NOMO-1 (cell line): ENCODE data around the gene SMC6.

Source experiments
- DNase-seq, 2 experiments: peaks; one replicate each; lab custom pipeline; 2025; ENCODE audit not compliant: unreplicated experiment in 2 of 2; lab: John Stamatoyannopoulos, UW

Gene SMC6

DNA sequence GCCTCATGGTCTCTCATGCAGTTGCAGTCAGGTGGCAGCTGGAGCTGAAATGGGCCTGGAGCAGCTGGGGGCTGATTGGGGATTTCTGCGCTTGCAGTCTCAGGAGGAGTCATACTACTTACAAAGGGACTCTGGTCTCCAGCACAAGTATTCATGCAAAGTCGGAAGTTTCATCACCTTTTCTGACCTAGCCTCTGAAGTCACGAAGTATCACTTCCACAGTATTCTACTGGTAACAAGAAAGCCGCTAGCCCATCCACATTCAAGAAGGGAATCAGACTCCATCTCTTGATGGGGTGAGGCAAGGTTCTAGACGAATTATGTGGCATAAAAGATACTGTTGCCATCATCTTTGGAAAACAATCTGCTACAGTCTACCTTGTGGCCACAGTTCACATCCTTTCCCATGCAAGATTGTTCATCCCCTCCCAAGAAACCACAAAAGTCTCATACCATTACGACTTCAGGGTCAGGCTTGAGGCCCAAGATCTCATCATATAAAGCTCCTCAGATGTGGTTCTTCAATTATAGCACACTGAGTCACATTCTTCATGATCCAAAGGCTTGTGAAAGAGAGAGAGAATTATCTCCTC, 95.3 kb downstream of the SMC6 start:
- DNase-seq, result peak; percentile 29 to 81

DNA sequence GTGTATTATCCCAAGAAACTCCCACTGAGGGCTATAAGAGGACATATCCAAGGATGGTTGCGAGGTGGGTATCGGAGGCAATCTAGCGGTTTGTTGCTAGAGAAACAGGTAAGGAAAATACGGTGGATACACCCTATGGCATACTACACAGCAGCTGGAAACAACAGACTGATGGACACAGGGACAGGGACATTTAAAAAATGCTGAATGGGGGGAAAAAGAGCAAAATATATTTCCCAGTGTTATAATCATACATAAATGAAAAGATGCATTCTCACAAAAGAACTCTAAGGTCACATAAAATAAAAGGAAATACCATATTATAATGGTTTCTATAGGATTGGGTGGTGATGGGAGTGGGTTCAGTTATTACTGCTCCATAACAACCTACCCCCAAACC, 95.9 kb downstream of the SMC6 start:
- no peak for DNase-seq

DNA sequence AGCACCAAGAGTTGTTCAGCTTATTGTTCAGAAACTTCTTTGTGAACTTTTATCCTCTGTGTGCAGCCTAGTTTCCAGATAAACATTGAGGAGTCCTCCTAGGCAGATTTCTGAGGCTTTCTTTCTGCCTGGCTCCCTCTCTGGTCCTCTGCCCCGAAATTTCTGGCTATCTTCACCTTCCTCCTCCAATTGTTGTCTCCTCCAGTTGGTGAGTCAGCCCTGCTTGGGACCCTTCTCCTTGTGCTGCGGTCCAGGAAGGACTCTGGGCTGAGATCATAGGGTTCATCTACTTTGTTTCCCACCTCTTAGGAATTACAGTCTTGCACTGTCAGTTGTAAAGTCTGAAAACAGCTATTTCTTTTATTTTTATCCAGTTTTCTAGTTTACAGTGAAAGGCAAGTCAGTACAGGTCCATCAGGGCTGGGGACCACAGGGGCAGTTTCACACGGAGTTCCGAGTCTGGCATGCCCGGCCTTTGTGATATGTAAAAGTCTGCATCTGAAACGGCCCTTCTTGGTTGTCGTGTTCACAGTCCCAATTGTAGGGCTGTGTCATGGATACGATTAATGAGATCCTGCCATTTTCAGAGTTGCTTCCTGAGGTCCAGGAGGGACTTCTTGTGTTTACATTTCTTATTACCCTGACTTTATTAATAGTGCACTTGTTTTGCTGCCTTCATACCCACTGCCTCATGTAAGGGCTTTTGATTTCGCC, 100.8 kb downstream of the SMC6 start:
- no peak for DNase-seq

DNA sequence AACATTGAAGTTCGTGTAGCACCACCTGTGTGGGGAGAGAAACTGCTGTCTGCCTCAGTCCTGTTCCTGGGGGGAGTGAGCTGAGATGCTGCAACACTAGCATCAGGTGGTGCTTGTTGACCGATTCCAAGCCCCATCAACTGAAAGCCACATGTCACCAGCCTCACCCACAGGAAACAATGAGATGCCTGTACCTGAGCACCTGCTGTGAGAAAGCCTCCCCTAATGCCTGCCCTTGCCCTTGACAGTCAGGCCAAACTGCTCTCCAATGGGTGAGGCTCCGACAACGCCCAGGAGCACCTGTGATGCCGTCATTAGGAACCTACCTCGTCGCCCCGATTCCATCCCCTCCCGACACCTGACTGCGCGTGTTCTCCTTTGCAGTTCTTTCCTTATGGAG, 104.6 kb downstream of the SMC6 start:
- no peak for DNase-seq

DNA sequence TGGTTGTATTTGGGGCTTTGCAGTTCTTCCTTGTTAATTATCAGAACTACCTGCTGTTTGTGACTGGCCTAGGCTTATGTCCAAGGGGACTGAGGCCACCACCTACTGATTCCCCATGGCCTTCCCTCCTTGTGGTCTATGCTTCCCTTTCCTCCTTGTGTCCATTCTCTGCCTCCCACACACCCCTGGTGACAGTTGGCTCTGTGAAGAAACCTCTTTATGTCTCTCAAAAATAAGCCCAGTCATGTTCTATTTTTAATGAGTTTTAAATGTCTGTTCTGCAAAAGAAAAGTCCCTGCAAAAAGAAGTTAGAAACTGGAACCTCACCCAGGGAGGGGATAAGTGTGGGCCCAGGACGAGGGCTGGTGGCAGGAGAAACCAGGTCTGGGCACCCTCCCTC, 105.0 kb downstream of the SMC6 start:
- peak; percentile 34 to 59 for DNase-seq

DNA sequence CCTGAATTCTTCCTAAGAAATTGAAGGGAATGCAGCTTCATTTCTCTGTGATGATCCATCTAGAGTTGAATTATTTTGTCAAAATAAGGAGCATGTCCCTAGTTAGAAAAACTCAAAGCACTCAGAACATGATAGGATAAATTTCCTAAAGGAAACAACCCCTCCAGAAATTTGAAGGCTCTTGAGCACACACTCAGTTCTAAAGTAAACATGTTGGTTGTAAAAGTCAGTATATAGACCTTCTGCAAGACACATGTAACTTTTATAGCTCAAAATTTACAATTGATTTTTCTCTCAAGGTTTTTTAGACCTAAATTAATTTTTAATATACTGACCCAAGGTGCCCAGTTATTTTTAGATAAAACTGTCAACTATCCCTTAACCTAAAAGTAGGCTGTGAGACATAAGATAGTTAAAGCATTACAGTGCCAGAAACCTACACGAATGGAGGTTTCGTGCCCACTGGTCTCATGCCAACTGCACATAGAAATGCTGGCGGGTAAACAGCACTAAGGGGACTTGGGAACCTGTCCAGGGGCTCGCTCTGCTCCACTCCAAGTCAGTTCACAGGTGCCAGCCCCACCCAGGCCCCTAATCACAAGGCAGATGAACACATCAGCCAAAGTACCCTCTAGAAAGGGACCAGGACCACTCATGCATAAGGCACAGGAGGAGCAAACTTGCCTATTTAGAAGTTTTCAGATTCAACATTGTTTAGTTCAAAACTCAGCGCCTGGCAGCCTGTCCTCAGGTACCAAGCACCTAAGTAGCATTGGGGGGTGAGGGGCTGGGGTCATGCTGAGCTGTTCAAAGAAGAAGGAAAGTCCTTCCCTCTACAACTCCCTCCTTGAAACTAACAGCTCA, 106.5 kb downstream of the SMC6 start:
- no peak for DNase-seq

DNA sequence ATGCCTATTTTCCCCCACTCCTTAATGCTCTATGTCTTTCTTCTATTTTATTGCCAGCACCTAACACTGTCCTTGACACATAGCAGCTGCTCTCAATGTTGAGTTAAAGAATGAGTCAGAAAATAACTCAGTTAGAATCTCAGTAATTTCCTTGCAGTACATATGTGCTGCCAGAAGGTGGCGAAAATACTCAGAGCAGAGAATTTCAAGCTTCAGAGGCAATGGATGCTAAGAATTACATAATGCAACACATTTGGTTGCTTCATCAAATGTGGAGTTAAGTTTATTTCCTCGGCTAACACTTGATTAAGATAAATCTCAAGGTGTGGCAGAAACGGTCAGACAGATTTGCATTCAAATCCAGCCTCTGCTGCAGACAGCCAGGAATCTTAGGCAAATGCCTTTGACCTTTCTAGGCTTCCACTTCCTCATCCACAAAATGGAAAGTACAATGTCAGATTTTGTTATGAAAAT, 107.5 kb downstream of the SMC6 start:
- DNase-seq, result peak; percentile 33 to 86

DNA sequence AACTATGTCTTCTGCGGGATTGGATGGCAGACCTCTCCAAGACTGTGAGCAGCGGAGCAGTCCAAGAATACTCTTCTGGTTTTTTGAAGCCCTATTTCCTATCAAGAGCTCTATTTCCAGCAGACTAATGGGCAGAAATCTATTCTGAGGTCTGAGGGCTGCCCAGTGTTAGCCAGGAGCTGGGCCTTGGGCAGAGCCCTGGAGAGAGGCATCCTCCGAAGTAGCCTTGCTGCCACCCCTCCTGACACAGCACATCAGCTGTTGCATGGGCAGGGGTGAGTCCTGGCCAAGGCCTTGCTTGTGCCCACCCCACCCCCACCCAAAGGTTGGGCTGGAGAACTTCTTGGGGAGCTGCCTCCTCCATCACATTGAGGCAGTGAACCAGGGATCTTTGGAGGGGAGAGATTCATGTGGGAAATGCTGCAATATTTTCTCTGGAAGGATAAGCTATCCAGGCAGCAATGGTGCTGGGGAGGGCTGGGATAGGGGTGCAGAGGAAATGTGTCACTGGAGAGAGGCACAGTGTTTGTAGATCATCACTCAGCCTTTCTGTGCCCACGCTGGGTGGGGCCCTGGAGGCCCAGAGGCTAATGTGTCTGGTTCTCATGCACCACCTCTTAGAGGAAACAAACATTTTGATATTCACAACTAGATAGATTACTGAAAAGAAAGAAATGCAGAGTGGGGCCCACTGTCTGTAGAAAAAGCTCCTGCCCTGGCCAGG, 108.5 kb downstream of the SMC6 start:
- no peak for DNase-seq

DNA sequence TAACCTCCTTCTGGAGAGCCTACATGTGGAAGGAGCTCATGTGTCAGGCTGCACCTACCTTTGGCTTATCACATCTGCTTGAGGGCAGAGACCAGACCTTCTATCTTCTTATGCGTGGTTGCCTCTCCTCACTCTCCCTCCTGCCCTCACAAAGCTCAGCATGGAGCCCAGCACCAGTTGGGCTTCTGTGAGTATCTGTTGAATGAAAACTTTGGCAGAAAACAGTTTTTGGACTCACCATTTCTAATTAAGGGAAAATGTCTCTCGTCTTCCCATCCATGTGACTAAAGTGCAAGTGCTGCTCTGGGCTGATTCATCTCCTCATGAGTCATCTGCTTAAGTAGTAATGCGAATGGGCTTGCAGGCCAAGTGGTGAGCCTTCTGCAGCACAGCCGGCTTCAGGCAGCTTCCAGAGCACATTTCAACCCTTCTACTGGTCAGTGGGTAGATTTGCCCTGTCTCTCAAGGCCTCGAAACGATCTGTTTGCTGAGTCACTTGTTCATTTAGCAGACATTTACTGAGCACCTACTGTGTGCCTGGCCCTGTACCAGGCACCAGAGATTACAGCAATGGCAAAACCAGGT, 110.5 kb downstream of the SMC6 start:
- peak; percentile 55 to 81 for DNase-seq

DNA sequence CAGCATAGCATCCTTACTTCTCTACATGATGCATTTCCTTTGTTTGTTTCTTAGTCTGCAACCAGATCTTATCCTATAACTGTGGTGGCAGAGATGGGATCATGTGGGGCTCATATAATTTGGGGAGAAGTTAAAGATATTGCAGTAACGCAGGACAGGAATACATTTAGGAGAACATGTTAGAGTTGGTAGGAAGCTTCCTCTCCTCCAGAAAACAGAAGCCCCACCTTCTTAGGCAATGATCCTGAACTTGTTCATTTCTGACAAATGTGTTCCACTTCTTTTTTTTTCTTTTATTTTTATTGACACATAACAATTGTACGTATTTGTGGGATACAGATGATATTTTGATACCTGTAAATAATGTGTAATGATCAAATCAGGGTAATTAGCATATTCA, 113.2 kb downstream of the SMC6 start:
- no peak for DNase-seq

DNA sequence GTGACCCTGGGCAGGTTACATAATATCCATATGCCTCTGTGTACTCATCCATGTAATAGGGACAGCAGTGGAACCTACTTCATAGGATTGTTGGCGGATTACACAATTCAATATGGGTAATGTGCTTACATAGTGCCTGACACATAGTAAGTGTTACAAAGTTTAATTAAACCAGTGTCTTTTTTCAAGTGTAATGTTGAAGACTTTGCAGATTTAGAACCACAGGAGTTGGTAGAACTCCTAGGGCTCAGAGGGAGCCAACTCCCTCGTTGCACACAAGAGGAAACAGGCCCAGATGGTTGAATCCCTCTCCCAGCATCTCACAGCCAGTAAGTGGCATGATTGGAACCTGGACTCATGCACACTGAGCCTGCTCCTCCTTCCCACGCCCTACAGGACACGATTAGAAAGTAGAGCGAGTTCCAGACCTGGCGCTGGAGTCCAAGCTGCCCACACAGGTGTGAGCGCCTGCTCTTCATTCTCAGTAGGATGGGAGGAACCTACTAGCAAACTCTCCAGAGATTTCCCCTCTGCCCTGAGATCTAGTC, 115.3 kb downstream of the SMC6 start:
- DNase-seq, result no peak

DNA sequence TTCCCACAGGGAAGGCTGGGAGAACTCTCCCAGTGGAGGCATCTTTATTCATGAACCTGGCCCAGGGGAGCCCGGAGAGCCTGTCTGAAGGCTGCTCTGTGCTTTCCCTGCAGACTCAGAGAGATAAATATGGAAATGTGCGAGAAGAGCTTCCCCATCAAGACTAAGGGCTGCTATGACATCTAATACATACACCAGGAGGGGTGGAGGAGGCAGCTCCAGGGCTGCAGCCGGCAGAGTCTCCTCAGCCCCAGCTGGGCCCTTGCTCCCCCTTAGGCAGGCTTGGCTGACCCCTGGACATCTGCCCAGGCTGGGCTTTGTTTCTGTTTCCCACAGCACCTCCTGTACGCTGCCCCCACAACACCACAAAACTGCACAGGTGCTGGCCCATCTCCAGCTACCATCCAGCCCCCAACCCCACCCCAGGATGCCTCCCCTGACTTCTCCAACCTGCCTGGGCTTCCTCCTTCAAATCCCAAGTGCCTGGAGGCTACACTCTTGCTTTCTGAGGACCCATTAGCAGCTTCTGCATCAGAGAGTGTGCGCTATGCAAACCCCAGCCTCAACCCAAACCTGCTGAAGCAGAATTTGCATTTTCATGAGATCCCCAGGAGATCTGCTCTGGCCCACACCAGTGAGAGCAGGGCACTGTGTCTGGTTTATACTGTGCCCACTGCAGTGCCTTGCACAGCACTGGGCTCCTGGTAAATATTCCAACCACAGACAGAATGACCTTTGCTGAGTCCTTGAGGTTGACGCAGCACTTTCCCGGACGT, 116.3 kb downstream of the SMC6 start:
- DNase-seq, result no peak

DNA sequence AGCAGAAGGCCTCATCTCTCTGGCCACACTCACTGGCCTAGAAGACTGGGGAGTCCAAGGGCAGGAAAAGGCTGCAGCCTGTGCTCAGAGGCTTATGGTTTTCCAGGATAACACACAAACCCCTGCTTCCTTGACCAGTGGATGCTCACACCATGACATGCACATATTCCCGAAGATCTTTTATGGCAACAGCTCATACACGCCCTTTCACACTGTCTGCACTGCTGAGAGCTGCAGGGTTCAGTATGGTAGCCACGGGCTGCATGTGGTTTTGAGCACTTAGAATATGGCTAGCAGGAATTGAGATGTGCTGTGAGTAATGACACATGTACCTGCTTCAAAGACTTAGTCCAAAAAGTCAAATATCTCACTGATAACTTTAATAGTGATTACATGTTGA, 117.4 kb downstream of the SMC6 start:
- no peak for DNase-seq

DNA sequence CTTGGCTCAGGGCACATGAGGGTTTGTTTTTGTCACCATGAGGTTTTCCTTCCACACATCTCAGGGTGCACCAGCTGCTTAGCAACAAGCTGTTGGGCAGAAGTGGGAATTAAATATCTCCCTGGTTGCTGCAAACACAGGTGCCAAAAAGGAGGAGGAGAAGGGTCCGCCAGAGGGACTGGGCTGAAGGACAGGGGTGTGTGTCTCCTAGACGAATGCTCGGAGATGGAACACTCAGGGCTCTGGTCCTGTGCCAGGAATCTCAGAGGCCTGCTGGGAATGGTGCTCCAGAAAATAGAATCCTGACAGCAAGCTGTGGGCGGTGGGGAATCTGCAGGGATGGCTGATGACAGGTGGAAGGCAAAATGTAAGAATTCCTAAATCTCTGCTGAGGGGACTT, 118.6 kb downstream of the SMC6 start:
- DNase-seq, result no peak

DNA sequence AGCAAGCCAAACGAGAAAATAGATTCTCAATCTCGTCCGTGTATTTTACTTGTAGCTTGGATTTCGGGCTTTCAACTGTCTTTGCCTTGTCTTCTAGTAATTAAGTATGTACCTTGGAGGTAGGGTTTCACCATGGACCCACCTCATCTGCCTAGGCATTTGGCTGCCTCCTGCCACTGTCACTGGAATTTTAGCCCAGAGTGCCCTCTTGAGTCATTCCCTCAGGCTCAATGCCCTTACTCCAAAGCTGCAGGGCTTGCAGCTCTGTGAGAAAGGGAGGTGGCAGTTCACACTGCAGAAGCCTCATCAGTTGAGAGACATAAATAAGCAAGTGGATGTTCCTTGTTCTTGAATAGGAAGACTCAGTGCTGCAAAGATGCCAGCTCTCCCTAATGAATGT, 123.5 kb downstream of the SMC6 start:
- no peak for DNase-seq

DNA sequence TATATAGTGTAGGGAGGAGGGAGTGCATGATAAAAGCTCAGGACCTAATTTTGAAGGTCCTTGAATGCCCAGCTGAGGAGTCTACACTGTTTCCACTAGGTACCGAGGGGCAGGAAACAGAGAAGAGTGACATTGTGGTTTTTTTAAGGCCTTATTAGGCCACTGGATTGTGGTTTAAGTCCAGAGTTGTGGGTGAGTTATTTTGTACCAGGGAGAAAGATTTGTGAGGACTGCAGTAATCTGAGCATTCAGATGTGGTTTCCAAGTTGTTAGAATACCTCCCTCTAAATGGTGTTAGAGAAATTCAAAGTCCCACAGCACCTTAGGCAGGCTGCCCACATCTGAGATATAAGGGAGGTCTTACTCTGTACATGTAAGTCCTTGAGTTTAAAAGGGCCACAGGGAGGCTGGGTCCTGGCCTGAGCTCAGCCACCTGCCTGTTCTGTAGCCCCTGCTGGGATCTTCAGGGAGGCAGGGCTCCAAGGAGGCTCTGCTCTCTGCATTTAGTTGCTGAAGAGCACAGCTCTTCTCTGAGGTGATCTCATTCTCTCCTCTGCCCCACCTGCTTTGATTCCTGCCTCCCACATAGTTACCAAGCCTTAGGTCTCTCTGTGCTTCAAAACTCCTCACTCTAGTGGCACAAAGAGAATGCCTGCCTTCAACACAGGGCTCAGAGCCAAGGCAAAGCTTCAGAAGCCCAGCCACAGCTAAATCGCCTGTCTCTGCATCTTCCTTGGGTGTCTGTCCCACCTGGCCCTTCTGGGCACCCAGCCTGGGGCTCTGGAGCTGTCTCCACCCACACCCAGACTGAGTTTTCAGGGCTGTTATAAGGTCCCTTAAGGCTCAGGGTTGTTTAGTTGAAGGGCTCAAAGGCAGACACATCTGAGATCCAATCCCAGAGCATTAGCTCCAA, 125.0 kb downstream of the SMC6 start:
- DNase-seq, result peak in 1 of 2 experiments; percentile 4

DNA sequence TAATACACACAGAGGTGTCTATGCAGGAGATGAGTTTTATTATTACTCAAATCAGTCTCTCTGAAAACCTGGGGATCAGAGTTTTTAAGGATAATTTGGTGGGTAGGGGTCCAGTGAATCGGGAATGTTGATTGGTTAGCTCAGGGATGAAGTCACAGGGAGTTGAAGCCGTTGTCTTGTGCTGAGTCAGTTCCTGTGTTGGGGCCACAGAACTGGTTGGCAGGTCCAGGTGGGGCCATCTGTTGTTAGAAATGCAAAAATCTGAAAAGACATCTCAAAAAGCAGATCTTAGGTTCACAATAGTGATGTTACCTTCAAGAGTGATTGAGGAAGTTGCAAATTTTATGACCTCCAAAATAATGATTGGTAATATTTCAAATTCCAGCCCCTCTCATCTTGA, 126.2 kb downstream of the SMC6 start:
- no peak for DNase-seq

DNA sequence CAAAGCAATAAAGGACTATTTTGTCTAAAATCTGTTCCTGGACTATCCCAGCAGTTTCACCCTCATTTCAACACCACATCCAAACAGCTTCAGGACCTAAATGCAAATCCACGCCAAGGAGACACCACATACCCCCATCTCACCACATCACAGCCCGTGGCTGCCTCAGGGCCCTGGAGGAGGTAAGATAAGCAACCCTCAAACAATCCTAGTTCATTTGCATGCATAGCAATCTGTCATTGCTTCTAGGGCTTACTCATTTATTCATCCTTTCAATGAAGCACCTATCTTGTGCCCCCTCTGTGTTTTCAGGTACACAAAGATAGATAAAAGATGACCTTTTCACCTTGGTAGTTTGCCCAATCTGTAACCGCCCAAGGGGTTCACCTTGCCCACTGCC, 126.6 kb downstream of the SMC6 start:
- no peak for DNase-seq

DNA sequence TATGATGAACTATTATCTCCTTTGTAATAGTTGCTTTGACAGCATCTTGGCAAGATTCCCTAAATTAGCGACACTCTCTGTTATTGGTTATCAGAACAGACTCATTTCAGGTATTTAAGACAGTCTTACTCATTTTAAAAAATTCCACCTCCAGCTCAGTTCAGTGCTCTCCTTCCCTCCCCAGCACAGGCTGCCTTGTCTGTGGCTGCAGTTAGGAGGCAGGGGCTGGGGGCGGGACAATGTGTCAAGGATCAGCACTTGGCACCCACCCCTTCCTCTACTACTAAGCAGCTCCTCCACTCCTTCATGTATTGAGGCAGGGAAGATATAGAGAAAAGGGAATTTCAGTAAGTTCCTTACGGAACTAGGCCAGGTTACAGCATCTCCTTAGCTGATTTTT, 128.2 kb downstream of the SMC6 start:
- DNase-seq, result no peak
